OCI-LY7 (cell line): ENCODE data around the gene C16orf82. TPM values are rescaled to one million over a fixed set of nuclear protein-coding genes. Genes with fewer than 3 reads are reported as not detected.

Source experiments
- BruUV-seq: library from RNA; stranded (reverse); fragments of 400-500 nt; replicated peaks from 2 replicates; lab custom pipeline; 2021; lab: Mats Ljungman, UMichigan
- CTCF ChIA-PET: fragments of 300-600 bp; sonication (Branson Sonifier 250); formaldehyde crosslinking; loops from one replicate; lab custom pipeline; 2022; ENCODE audit warnings: antibody characterized with exemption; ENCODE audit not compliant: unreplicated experiment; lab: Charles Lee
- POLR2A ChIA-PET: fragments of 300-600 bp; sonication (Branson Sonifier 250); formaldehyde crosslinking; loops from one replicate; lab custom pipeline; 2022; ENCODE audit warnings: antibody characterized with exemption; lab: Charles Lee
- DNase-seq: peaks from one replicate; pipeline ENCODE4 v3.0.0-alpha.2; 2015; ENCODE audit warnings: low spot score
- H2AFZ ChIP-seq: fragments of 200-600 bp; sonication (generic), shearing (Covaris generic); 2 replicates; pipeline ENCODE4 v1.6.1; 2014; ENCODE audit warnings: mild to moderate bottlenecking, antibody characterized with exemption, low read length, moderate library complexity
- H3K27ac ChIP-seq: fragments of 200-600 bp; sonication (generic); 2 replicates; pipeline ENCODE4 v1.5.1; 2014; ENCODE audit warnings: mixed run types, low read depth, mild to moderate bottlenecking, moderate library complexity, low read length, inconsistent platforms; ENCODE audit not compliant: poor library complexity, severe bottlenecking
- H3K36me3 ChIP-seq: fragments of 200-600 bp; sonication (generic); 2 replicates; pipeline ENCODE4 v1.6.1; 2014; ENCODE audit warnings: mild to moderate bottlenecking, antibody characterized with exemption, low read length, moderate library complexity, mixed read lengths; ENCODE audit not compliant: insufficient read depth
- H3K4me1 ChIP-seq: fragments of 200-600 bp; sonication (generic); 2 replicates; pipeline ENCODE4 v1.5.1; 2014; ENCODE audit warnings: mild to moderate bottlenecking, low read length; ENCODE audit not compliant: insufficient read depth, poor library complexity, severe bottlenecking
- H3K4me2 ChIP-seq: fragments of 200-600 bp; sonication (generic); 2 replicates; pipeline ENCODE4 v1.6.1; 2014; ENCODE audit warnings: mild to moderate bottlenecking, low read length
- H3K4me3 ChIP-seq: fragments of 200-600 bp; sonication (generic); 2 replicates; pipeline ENCODE4 v1.5.1; 2014; ENCODE audit warnings: mild to moderate bottlenecking, low read depth, low read length; ENCODE audit not compliant: poor library complexity, severe bottlenecking
- H3K79me2 ChIP-seq: fragments of 200-600 bp; sonication (generic); 2 replicates; pipeline ENCODE4 v1.6.1; 2016; ENCODE audit warnings: low read depth, mild to moderate bottlenecking, low read length, moderate library complexity, mixed read lengths; ENCODE audit not compliant: insufficient read depth
- H3K9me2 ChIP-seq: fragments of 200-600 bp; sonication (generic); 2 replicates; pipeline ENCODE4 v1.6.1; 2016; ENCODE audit warnings: mild to moderate bottlenecking, low read length, mixed read lengths; ENCODE audit not compliant: insufficient read depth
- H3K9me3 ChIP-seq: fragments of 200-600 bp; sonication (generic); 2 replicates; pipeline ENCODE4 v1.6.1; 2014; ENCODE audit warnings: mild to moderate bottlenecking, mixed run types, low read length, mixed read lengths
- H4K20me1 ChIP-seq: fragments of 200-600 bp; sonication (generic); 2 replicates; pipeline ENCODE4 v1.6.1; 2014; ENCODE audit warnings: mild to moderate bottlenecking, antibody characterized with exemption, low read length, moderate library complexity, mixed read lengths; ENCODE audit not compliant: insufficient read depth
- CTCF ChIP-seq: fragments of 200-600 bp; sonication (generic); conservative IDR thresholded peaks from 2 replicates; pipeline ENCODE4 v1.5.1; 2014; ENCODE audit warnings: mild to moderate bottlenecking, antibody characterized with exemption, low read length, moderate library complexity, mixed read lengths
- EZH2phosphoT487 ChIP-seq: fragments of 200-600 bp; sonication (generic); IDR thresholded peaks from 2 replicates; pipeline ENCODE4 v1.6.1; 2018; ENCODE audit warnings: low read depth, borderline replicate concordance, mild to moderate bottlenecking, mixed run types, antibody characterized with exemption, low read length, moderate library complexity, mixed read lengths
- intact Hi-C: fragments of 100-400 bp; cut with micrococcal nuclease; formaldehyde crosslinking; loops from one replicate; pipeline ENCODE4 v1.10.0; 2022; ENCODE audit not compliant: unreplicated experiment
- total RNA-seq, 2 experiments: library from RNA; depleted of rRNA in 1 of 2; stranded (reverse); fragments of >200 nt in 1 of 2; shearing (Covaris generic) in 1 of 2; gene quantifications; 2 replicates each; pipeline ENCODE4 v1.2.3, GENCODE V29; 2014 to 2022

C16orf82 gene
- total RNA-seq, 2 experiments from 2014 or later, result not detected

- Histone ChIP-seq H2AFZ (no peak overlapping the region), H3K9me3 (no peaks in the 10 kb centered on the region), H3K4me3 (no peak overlapping the region), H3K9me2 (no peaks in the 10 kb centered on the region), H4K20me1 (no peaks in the 10 kb centered on the region), H3K79me2 (no peaks in the 10 kb centered on the region), H3K27ac (no peak overlapping the region), H3K4me1 (no peaks in the 10 kb centered on the region), H3K36me3 (no peaks in the 10 kb centered on the region), H3K4me2 (no peak overlapping the region)
- BruUV-seq, result no TSS peak
- ChIA-PET CTCF (no interaction called here), POLR2A (no interaction called here)
- TF ChIP-seq CTCF, result no peak
- TF ChIP-seq EZH2phosphoT487, result no peak
- DNase-seq, result no peak
- intact Hi-C loops, result loop anchor here (5.0 kb wide), 1 partner anchor 1162 kb away; no protein-coding TSS in a partner anchor
Measured at GRCh38 chr16:27029525-27029924, 37.2 kb upstream of the C16orf82 start.

DNA sequence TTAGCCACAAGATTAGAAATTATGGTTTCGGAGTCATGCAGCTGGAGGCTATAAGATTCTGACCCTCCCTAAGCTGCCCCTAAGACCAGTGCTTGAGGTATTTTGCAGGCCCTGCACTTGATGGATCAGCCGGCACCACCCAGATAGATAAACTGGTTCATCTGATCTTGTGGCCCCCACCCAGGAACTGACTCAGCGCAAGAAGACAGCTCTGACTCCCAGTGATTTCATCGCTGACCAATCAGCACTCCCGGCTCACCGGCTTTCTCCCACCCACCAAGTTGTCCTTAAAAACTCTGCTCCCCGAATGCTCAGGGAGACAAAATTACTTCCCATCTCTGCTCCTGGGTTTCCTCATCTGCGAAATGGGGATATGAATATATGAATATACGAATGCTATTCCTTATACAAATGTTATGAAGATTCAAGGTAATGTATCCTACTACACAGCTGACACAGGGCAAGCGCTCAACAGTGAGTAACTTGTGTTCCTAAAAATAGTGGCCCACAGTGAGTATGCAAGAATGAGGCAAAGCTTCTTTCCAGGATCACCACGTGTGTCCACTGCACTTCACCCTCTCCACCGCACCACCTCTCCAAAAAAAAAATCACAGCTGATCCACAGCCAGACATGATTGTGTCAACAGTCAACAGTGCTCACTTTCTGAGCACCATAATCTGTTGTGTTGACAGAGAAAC is 33.3 kb upstream of the C16orf82 start:
- Histone ChIP-seq H3K9me3 (no peaks in the 10 kb centered on the region), H3K27ac (no peak overlapping the region), H3K4me2 (no peak overlapping the region), H3K4me3 (no peak overlapping the region), H3K4me1 (no peaks in the 10 kb centered on the region), H2AFZ (no peak overlapping the region), H3K9me2 (no peaks in the 10 kb centered on the region), H3K36me3 (no peaks in the 10 kb centered on the region), H4K20me1 (no peaks in the 10 kb centered on the region), H3K79me2 (no peaks in the 10 kb centered on the region)
- DNase-seq, result no peak
- CTCF ChIA-PET, result no interaction called here
- BruUV-seq, result no TSS peak
- POLR2A ChIA-PET, result no interaction called here
- TF ChIP-seq CTCF (no peak), EZH2phosphoT487 (no peak)
- intact Hi-C loops, result no loop called here

- H3K9me2 ChIP-seq, result no peaks in the 10 kb centered on the region
- no peaks in the 10 kb centered on the region for H3K36me3 ChIP-seq
- no peaks in the 10 kb centered on the region for H3K79me2 ChIP-seq
- CTCF ChIA-PET, result no interaction called here
- DNase-seq, result no peak
- TF ChIP-seq EZH2phosphoT487 (no peak), CTCF (no peak)
- no peak overlapping the region for H3K4me2 ChIP-seq
- POLR2A ChIA-PET, result no interaction called here
- no peak overlapping the region for H3K4me3 ChIP-seq
- no peaks in the 10 kb centered on the region for H3K9me3 ChIP-seq
- H3K4me1 ChIP-seq, result no peaks in the 10 kb centered on the region
- BruUV-seq, result no TSS peak
- intact Hi-C loops, result no loop called here
- no peak overlapping the region for H2AFZ ChIP-seq
- H4K20me1 ChIP-seq, result no peaks in the 10 kb centered on the region
- H3K27ac ChIP-seq, result no peak overlapping the region
Measured at GRCh38 chr16:27040732-27041131, 26.0 kb upstream of the C16orf82 start.
